ENCODE data around the gene MAN1C1. TPM values are rescaled to one million over a fixed set of nuclear protein-coding genes. Genes with fewer than 3 reads are reported as not detected.

MAN1C1 gene
- total RNA-seq, 1 experiment from 2014 or later = 1.2 TPM

- POLR2A ChIA-PET = no interaction called here
Observed at GRCh38 chr1:25676488-25676887, 59.9 kb downstream of the MAN1C1 start.

More at GRCh38 chr1:25676488-25676887, 59.9 kb downstream of the MAN1C1 start:
- intact Hi-C loops (cut with micrococcal nuclease) = no loop called here
- H4K20me1 ChIP-seq (ENCODE audit: insufficient read depth) = no peaks in the 10 kb centered on the region
- no peak overlapping the region for H3K9ac ChIP-seq (ENCODE audit: low read length)
- BruUV-seq (replicated peaks) = no TSS peak
- H3K9me2 ChIP-seq (ENCODE audit: insufficient read depth) = no peaks in the 10 kb centered on the region
- CTCF ChIA-PET = no interaction called here
- DNase-seq (ENCODE audit: low read depth, low spot score) = no peak
- no peaks in the 10 kb centered on the region for H3K36me3 ChIP-seq (ENCODE audit: control insufficient read depth in 1 of 2, insufficient read depth in 2 of 2, low read length in 2 of 2)
- no peak for ATAC-seq
- H3K4me2 ChIP-seq (ENCODE audit: low read length) = no peak overlapping the region
- H3K4me1 ChIP-seq (ENCODE audit: control insufficient read depth in 1 of 2, insufficient read depth in 2 of 2, low read length in 2 of 2) = peaks cover 0 to 6% of the 10 kb centered on the region in 2 experiments; a peak in 1 of 4 replicates
- no peak overlapping the region for H3K4me3 ChIP-seq (replicated peaks in 1 of 2; ENCODE audit: low read depth in 1 of 2, low read length in 2 of 2)
- peaks cover 32% of the 10 kb centered on the region for H3K27me3 ChIP-seq (ENCODE audit: insufficient read depth, low read length)
- RAD21 ChIA-PET (ENCODE audit: low non-redundant PET in 1 of 2, low total read pairs in 2 of 2, uncharacterized antibody in 2 of 2, unreplicated experiment in 2 of 2) = no interaction called here
- H3K9me3 ChIP-seq (ENCODE audit: control insufficient read depth in 1 of 2, insufficient read depth in 1 of 2, low read depth in 1 of 2, low read length in 2 of 2) = no peaks in the 10 kb centered on the region
- no peak for TF ChIP-seq SP1 (IDR thresholded peaks at IDR 0.05; ENCODE audit: low read depth)
- TF ChIP-seq EZH2 (IDR thresholded peaks at IDR 0.05) = no peak
- TF ChIP-seq EGR1 (IDR thresholded peaks at IDR 0.05; ENCODE audit: low read depth) = no peak
- TF ChIP-seq CBX3 (IDR thresholded peaks at IDR 0.05; ENCODE audit: low read depth) = no peak
- TF ChIP-seq SRF (IDR thresholded peaks at IDR 0.05; ENCODE audit: low read depth) = no peak
- no peak for TF ChIP-seq FOSL1 (IDR thresholded peaks at IDR 0.05; ENCODE audit: low read depth)
- no peak for TF ChIP-seq REST (IDR thresholded peaks at IDR 0.05; ENCODE audit: low read depth)
- TF ChIP-seq, protein P1, sequence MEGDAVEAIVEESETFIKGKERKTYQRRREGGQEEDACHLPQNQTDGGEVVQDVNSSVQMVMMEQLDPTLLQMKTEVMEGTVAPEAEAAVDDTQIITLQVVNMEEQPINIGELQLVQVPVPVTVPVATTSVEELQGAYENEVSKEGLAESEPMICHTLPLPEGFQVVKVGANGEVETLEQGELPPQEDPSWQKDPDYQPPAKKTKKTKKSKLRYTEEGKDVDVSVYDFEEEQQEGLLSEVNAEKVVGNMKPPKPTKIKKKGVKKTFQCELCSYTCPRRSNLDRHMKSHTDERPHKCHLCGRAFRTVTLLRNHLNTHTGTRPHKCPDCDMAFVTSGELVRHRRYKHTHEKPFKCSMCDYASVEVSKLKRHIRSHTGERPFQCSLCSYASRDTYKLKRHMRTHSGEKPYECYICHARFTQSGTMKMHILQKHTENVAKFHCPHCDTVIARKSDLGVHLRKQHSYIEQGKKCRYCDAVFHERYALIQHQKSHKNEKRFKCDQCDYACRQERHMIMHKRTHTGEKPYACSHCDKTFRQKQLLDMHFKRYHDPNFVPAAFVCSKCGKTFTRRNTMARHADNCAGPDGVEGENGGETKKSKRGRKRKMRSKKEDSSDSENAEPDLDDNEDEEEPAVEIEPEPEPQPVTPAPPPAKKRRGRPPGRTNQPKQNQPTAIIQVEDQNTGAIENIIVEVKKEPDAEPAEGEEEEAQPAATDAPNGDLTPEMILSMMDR (IDR thresholded peaks at IDR 0.05 in 2 of 3, conservative IDR thresholded peaks at IDR 0.05 in 1 of 3; ENCODE audit: borderline replicate concordance in 1 of 3, insufficient read depth in 1 of 3, low read depth in 2 of 3, low read length in 2 of 3) = no peak
- no peak for TF ChIP-seq CEBPB (IDR thresholded peaks at IDR 0.05; ENCODE audit: low read depth)
- no peak for TF ChIP-seq ZNF274 (IDR thresholded peaks at IDR 0.05; ENCODE audit: low read depth, low read length)
- TF ChIP-seq POLR2AphosphoS5 (IDR thresholded peaks at IDR 0.05; ENCODE audit: low read depth, low read length) = no peak
- no peaks in the 10 kb centered on the region for H3K79me2 ChIP-seq (ENCODE audit: insufficient read depth, low read length)
- H2AFZ ChIP-seq (ENCODE audit: low read depth, low read length, poor library complexity, severe bottlenecking) = no peak overlapping the region
- H3K27ac ChIP-seq (ENCODE audit: low read depth, low read length) = no peak overlapping the region

Measured in HCT116 (cell line).